GM20431 (cell line): ENCODE measurements around the gene MCAM.

Experiments used
- in situ Hi-C: fragments of 300-500 bp; cut with MseI, MboI; formaldehyde crosslinking; loops from one replicate; pipeline ENCODE4 v1.15.0; 2020; ENCODE audit warnings: low sequenced_read_pairs; ENCODE audit not compliant: unreplicated experiment

MCAM gene

GRCh38 chr11:119316016-119316728 lies 758 bp downstream of the MCAM start:
- in situ Hi-C loops: no loop called here

- in situ Hi-C loops: no loop called here
These were observed 1.6 kb downstream of the MCAM start for GRCh38 chr11:119315131-119316015.

GRCh38 chr11:119314726-119315125 lies 2.2 kb downstream of the MCAM start:
- in situ Hi-C loops: no loop called here

- in situ Hi-C loops: no loop called here
These were observed 6.3 kb downstream of the MCAM start for GRCh38 chr11:119310682-119311052.

- in situ Hi-C loops: no loop called here
These were observed 6.8 kb downstream of the MCAM start for GRCh38 chr11:119309953-119310681.

GRCh38 chr11:119309411-119309810 lies 7.5 kb downstream of the MCAM start:
- in situ Hi-C loops: no loop called here

GRCh38 chr11:119307974-119308373 lies 9.0 kb downstream of the MCAM start:
- in situ Hi-C loops: no loop called here

GRCh38 chr11:119307219-119307618 lies 9.7 kb downstream of the MCAM start:
- in situ Hi-C loops: no loop called here

- in situ Hi-C loops: no loop called here
These were observed 10.5 kb downstream of the MCAM start for GRCh38 chr11:119306373-119306890.

- in situ Hi-C loops: no loop called here
These were observed 11.2 kb downstream of the MCAM start for GRCh38 chr11:119305556-119306372.

GRCh38 chr11:119303227-119303718 lies 13.7 kb downstream of the MCAM start:
- in situ Hi-C loops: no loop called here

- in situ Hi-C loops: no loop called here
These were observed 16.5 kb downstream of the MCAM start for GRCh38 chr11:119300198-119300964.

GRCh38 chr11:119299416-119299815 lies 17.5 kb downstream of the MCAM start:
- in situ Hi-C loops: no loop called here

GRCh38 chr11:119298726-119299125 lies 18.2 kb downstream of the MCAM start:
- in situ Hi-C loops: no loop called here

- in situ Hi-C loops: no loop called here
These were observed 19.0 kb downstream of the MCAM start for GRCh38 chr11:119297938-119298337.

- in situ Hi-C loops: no loop called here
These were observed 21.8 kb downstream of the MCAM start for GRCh38 chr11:119295178-119295577.

- in situ Hi-C loops: no loop called here
These were observed 23.5 kb downstream of the MCAM start for GRCh38 chr11:119293461-119293860.

- in situ Hi-C loops: no loop called here
These were observed 25.9 kb downstream of the MCAM start for GRCh38 chr11:119290894-119291497.
